D721Med (cell line): Measurements from ENCODE around the gene LPP.

Experiments used
- DNase-seq: peaks from one replicate; pipeline ENCODE4 v3.0.0; 2011; ENCODE audit warnings: low spot score; ENCODE audit not compliant: insufficient read length
- FAIRE-seq: peaks from 2 replicates; lab custom pipeline; 2011; peaks lifted over from hg19 to GRCh38; lab: Jason Lieb, UNC
- CTCF ChIP-seq: IDR thresholded peaks from 2 replicates; pipeline ENCODE4 v1.5.1; 2012; ENCODE audit warnings: mild to moderate bottlenecking, control low read depth; ENCODE audit not compliant: insufficient read depth; ENCODE audit errors: missing control alignments

The LPP gene

GRCh38 chr3:188807006-188807405 is 653.0 kb downstream of the LPP start:
- DNase-seq (no peak), FAIRE-seq (no peak)
- TF ChIP-seq CTCF = no peak

- FAIRE-seq = no peak
- no peak for TF ChIP-seq CTCF
- DNase-seq = no peak
These were observed 658.2 kb downstream of the LPP start for GRCh38 chr3:188812198-188812597.

GRCh38 chr3:188814581-188814980 is 660.6 kb downstream of the LPP start:
- DNase-seq = no peak
- FAIRE-seq = no peak
- no peak for TF ChIP-seq CTCF

GRCh38 chr3:188817103-188817934 is 663.4 kb downstream of the LPP start:
- no peak for TF ChIP-seq CTCF
- no peak for FAIRE-seq
- no peak for DNase-seq

- FAIRE-seq (no peak), DNase-seq (no peak)
- no peak for TF ChIP-seq CTCF
These were observed 663.9 kb downstream of the LPP start for GRCh38 chr3:188817935-188818269.

GRCh38 chr3:188818282-188818681 is 664.3 kb downstream of the LPP start:
- DNase-seq = no peak
- no peak for TF ChIP-seq CTCF
- no peak for FAIRE-seq

GRCh38 chr3:188819939-188820338 is 666.0 kb downstream of the LPP start:
- DNase-seq (no peak), FAIRE-seq (no peak)
- TF ChIP-seq CTCF = no peak
